DOHH2 (cell line): ENCODE data around the gene GRB2.

ENCODE experiments used
- H3F3A ChIP-seq: fragments of 200-600 bp; sonication (generic), shearing (Covaris generic); 2 replicates; pipeline ENCODE4 v1.6.0; 2016; ENCODE audit warnings: antibody characterized with exemption, mild to moderate bottlenecking; ENCODE audit not compliant: control insufficient read depth, insufficient read depth
- H3K27ac ChIP-seq: fragments of 200-600 bp; sonication (generic); 2 replicates; pipeline ENCODE4 v1.5.1; 2014; ENCODE audit warnings: low read depth, mild to moderate bottlenecking, low read length, moderate library complexity
- H3K27me3 ChIP-seq: fragments of 200-600 bp; sonication (generic); 2 replicates; pipeline ENCODE4 v1.6.1; 2014; ENCODE audit warnings: mild to moderate bottlenecking, low read length, mixed read lengths; ENCODE audit not compliant: control insufficient read depth
- H3K36me3 ChIP-seq: fragments of 200-600 bp; sonication (generic); 2 replicates; pipeline ENCODE4 v1.6.1; 2014; ENCODE audit warnings: mild to moderate bottlenecking, low read length, moderate library complexity, mixed read lengths; ENCODE audit not compliant: control insufficient read depth
- H3K4me1 ChIP-seq: fragments of 200-600 bp; sonication (generic); 2 replicates; pipeline ENCODE4 v1.6.1; 2014; ENCODE audit warnings: mild to moderate bottlenecking, low read length, mixed read lengths; ENCODE audit not compliant: control insufficient read depth
- H3K4me2 ChIP-seq: fragments of 200-600 bp; sonication (generic); 2 replicates; pipeline ENCODE4 v1.6.0; 2014; ENCODE audit warnings: mild to moderate bottlenecking, low read length, moderate library complexity
- H3K4me3 ChIP-seq: fragments of 200-600 bp; sonication (generic); 2 replicates; pipeline ENCODE4 v1.5.1; 2014; ENCODE audit warnings: mild to moderate bottlenecking, low read length, mixed read lengths
- H3K79me2 ChIP-seq: fragments of 200-600 bp; sonication (generic); 2 replicates; pipeline ENCODE4 v1.6.1; 2014; ENCODE audit warnings: mild to moderate bottlenecking, low read length, mixed read lengths; ENCODE audit not compliant: control insufficient read depth
- H3K9me2 ChIP-seq: fragments of 200-600 bp; sonication (generic); replicated peaks from 2 replicates; pipeline ENCODE4 v1.6.1; 2014; ENCODE audit warnings: mild to moderate bottlenecking, low read length, mixed read lengths; ENCODE audit not compliant: control insufficient read depth
- H3K9me3 ChIP-seq: fragments of 200-600 bp; sonication (generic); 2 replicates; pipeline ENCODE4 v1.6.1; 2014; ENCODE audit warnings: antibody characterized with exemption, low read length, mixed read lengths; ENCODE audit not compliant: control insufficient read depth, insufficient read depth
- H4K20me1 ChIP-seq: fragments of 200-600 bp; sonication (generic); 2 replicates; pipeline ENCODE4 v1.6.0; 2014; ENCODE audit warnings: low read depth, mild to moderate bottlenecking, antibody characterized with exemption, low read length, moderate library complexity; ENCODE audit not compliant: control insufficient read depth, insufficient read depth
- EZH2phosphoT487 ChIP-seq: fragments of 200-600 bp; sonication (generic); IDR thresholded peaks from 2 replicates; pipeline ENCODE4 v1.6.1; 2017; ENCODE audit warnings: borderline replicate concordance, mild to moderate bottlenecking, antibody characterized with exemption, low read length, moderate library complexity, mixed read lengths
- TF ChIP-seq, protein P1 (sequence below): fragments of 200-600 bp; sonication (generic); IDR thresholded peaks from one replicate; pipeline ENCODE4 v1.5.1; 2014; ENCODE audit warnings: antibody characterized with exemption, mild to moderate bottlenecking, low read depth, low read length; ENCODE audit not compliant: poor library complexity, severe bottlenecking

GRB2 gene

DNA sequence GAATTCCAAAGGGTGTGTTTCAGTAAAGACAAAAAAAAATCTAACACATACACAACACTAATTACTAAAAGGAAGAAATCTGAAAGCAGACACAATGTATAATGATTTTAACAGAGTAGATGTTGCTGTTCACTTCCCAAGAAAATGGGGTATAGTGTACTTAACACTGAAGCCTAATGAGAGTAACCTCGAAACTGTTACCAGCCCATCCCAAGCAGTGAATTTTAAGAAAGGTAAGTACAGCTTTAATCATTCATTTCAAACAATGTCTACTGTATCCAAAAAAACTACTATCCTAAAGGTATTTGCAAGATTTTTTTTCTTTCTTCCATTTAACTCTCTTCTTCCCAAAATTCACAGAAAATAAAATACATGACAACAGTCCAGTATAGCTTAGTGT lies 8.3 kb downstream of the GRB2 start:
- H3F3A ChIP-seq = peaks cover 27% of the 10 kb centered on the region
- H3K4me1 ChIP-seq = peaks cover 83% of the 10 kb centered on the region
- H3K4me3 ChIP-seq = peak overlapping the region; percentile 84; the same call in 1 of the 2 replicates
- H3K36me3 ChIP-seq = peaks cover 49% of the 10 kb centered on the region
- TF ChIP-seq EZH2phosphoT487 = no peak
- TF ChIP-seq, protein P1, sequence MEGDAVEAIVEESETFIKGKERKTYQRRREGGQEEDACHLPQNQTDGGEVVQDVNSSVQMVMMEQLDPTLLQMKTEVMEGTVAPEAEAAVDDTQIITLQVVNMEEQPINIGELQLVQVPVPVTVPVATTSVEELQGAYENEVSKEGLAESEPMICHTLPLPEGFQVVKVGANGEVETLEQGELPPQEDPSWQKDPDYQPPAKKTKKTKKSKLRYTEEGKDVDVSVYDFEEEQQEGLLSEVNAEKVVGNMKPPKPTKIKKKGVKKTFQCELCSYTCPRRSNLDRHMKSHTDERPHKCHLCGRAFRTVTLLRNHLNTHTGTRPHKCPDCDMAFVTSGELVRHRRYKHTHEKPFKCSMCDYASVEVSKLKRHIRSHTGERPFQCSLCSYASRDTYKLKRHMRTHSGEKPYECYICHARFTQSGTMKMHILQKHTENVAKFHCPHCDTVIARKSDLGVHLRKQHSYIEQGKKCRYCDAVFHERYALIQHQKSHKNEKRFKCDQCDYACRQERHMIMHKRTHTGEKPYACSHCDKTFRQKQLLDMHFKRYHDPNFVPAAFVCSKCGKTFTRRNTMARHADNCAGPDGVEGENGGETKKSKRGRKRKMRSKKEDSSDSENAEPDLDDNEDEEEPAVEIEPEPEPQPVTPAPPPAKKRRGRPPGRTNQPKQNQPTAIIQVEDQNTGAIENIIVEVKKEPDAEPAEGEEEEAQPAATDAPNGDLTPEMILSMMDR = no peak
- no peaks in the 10 kb centered on the region for H3K27me3 ChIP-seq
- H3K4me2 ChIP-seq = peak overlapping the region; percentile 99
- peak overlapping the region; percentile 55 for H3K27ac ChIP-seq
- H3K9me3 ChIP-seq = no peaks in the 10 kb centered on the region
- H3K79me2 ChIP-seq = peaks cover 100% of the 10 kb centered on the region
- H3K9me2 ChIP-seq = no peaks in the 10 kb centered on the region
- H4K20me1 ChIP-seq = peaks cover 51% of the 10 kb centered on the region

DNA sequence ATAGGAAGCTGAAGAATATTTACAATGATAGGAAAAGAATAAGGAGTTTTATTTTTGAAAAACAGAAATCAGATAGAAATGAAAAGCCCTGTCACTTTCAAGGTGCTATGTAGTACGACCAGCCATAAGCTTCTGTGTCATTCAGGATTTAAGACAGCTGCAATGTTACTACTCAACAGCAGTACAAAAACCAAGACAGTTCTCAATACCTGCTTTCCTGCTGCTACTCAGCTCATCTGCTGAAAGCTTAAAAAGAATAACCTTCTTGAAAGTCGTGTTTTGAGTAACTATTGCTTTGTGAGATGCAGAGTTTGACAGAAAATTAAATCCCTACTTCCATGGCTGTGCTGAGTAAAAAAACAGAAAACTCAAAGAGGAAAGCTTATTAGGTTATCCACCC lies 8.7 kb downstream of the GRB2 start:
- H3K27ac ChIP-seq = peak overlapping the region; percentile 55
- H3K4me2 ChIP-seq = peak overlapping the region; percentile 99
- H3F3A ChIP-seq = peaks cover 27% of the 10 kb centered on the region
- H3K9me2 ChIP-seq = no peaks in the 10 kb centered on the region
- peaks cover 100% of the 10 kb centered on the region for H3K79me2 ChIP-seq
- TF ChIP-seq EZH2phosphoT487 = no peak
- TF ChIP-seq, protein P1 = no peak
- H3K36me3 ChIP-seq = peaks cover 49% of the 10 kb centered on the region
- H3K27me3 ChIP-seq = no peaks in the 10 kb centered on the region
- H3K4me3 ChIP-seq = peak overlapping the region; percentile 84
- H4K20me1 ChIP-seq = peaks cover 51% of the 10 kb centered on the region
- H3K4me1 ChIP-seq = peaks cover 79% of the 10 kb centered on the region
- no peaks in the 10 kb centered on the region for H3K9me3 ChIP-seq

DNA sequence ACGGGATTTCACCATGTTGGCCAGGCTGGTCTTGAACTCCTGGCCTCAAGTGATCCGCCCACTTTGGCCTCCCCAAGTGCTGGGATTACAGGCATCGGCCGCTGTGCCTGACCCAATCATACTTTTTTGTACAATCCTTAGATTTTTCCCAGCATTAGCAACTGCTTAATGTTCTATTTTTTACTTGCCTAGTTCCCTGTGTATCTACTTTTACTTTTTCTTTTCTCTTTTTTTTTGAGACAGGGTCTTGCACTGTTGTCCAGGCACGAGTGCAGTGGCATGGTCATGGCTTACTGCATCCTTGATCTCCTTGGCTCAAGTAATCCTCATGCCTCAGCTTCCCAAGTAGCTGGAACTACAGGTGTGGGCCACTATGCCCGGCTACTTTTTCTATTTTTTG lies 9.5 kb downstream of the GRB2 start:
- H3K4me1 ChIP-seq = peaks cover 73% of the 10 kb centered on the region

More for the DNA sequence above, 9.5 kb downstream of the GRB2 start:
- H3K27ac ChIP-seq = peak overlapping the region; percentile 55
- H3F3A ChIP-seq = peaks cover 27% of the 10 kb centered on the region
- peaks cover 100% of the 10 kb centered on the region for H3K79me2 ChIP-seq
- H3K27me3 ChIP-seq = no peaks in the 10 kb centered on the region
- H3K9me2 ChIP-seq = no peaks in the 10 kb centered on the region
- H3K9me3 ChIP-seq = no peaks in the 10 kb centered on the region
- peaks cover 47% of the 10 kb centered on the region for H4K20me1 ChIP-seq
- peak overlapping the region; percentile 84 for H3K4me3 ChIP-seq
- TF ChIP-seq, protein P1 = no peak
- peaks cover 52% of the 10 kb centered on the region for H3K36me3 ChIP-seq
- H3K4me2 ChIP-seq = peak overlapping the region; percentile 99
